ENCODE data around the gene TANGO6. TPM values are rescaled to one million over a fixed set of nuclear protein-coding genes. Genes with fewer than 3 reads are reported as not detected.
"Not testable (repeated sequence)": the region's sequence is repeated elsewhere in the genome, so short reads cannot be mapped to it uniquely, and the experiment has no call there.

TANGO6 gene
- total RNA-seq, 2 experiments from 2014 or later, result 25.2 to 30.5 TPM

DNA sequence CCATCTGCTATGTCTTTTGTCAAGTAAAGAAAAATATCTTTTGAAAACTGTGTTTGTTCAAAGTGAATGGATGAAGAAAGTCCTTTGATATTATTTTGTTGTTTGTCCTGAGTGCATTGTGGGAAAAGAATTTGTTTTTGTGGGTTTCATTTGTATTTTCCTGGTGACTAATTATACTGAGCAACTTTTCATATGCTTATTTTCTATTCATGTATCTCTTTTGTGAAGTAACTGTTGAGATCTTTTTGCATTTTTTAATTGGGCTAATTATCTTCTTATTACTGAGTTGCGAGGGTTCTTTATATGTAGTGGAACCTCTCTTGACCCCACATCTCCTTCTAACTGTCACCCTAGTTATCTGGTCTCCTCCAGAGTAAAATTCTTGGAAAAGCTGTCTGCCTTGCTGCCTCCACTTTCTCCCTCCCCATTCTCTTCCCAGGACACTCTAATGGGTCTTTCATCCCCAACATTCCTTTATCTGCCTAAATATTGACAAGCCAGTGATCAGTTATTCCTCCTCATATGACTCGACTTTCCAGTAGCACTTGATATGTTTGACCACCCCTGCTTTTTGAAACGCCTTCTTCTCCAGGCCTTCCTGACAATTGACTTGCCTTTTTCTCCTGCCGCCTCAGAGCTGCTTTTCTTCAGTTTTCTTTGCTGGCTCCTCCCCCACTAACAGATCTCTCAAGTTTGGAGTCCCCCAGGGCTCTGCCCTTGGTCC is 144.6 kb downstream of the TANGO6 start:
- H3K27ac Mint-ChIP-seq, result no peak overlapping the region
- no peak overlapping the region for H3K4me3 Mint-ChIP-seq
- H3K36me3 Mint-ChIP-seq, result peaks cover 8% of the 10 kb centered on the region
- H3K4me1 Mint-ChIP-seq, result no peaks in the 10 kb centered on the region
- H3K27me3 Mint-ChIP-seq, result no peaks in the 10 kb centered on the region
- DNase-seq, result no peak
- no peaks in the 10 kb centered on the region for H3K9me3 Mint-ChIP-seq

DNA sequence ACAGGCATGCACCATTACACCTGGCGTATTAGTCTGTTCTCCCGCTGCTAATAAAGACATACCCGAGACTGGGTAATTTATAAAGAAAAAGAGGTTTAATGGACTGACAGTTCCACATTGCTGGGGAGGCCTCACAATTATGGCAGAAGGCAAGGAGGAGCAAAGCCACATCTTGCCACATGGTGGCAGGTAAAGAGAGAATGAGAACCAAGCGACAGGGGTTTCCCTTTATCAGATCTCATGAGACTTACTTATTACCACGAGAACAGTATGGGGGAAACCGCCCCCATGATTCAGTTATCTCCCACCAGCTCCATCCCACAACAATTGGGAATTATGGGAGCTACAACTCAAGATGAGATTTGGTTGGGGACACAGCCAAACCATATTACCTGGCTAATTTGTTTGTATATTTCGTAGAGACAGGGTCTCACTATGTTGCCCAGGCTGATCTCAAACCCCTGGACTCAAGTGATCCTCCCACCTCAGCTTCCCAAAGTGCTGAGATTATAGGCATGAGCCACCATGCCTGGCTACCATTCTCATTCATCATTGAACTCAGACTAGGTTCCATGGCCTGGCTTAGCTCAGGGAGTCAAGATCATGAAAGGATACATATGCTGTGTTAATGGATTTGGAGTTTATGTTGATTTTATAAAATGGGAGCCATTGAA is 147.0 kb downstream of the TANGO6 start:
- H3K4me3 Mint-ChIP-seq, H3K27ac Mint-ChIP-seq: not testable (repeated sequence)

GRCh38 chr16:68991075-68991474 is 147.7 kb downstream of the TANGO6 start:
- peaks cover 2% of the 10 kb centered on the region for H3K36me3 Mint-ChIP-seq
- H3K4me3 Mint-ChIP-seq, result no peak overlapping the region
- no peak overlapping the region for H3K27ac Mint-ChIP-seq
- H3K4me1 Mint-ChIP-seq, result no peaks in the 10 kb centered on the region
- no peaks in the 10 kb centered on the region for H3K27me3 Mint-ChIP-seq
- DNase-seq, result no peak
- no peaks in the 10 kb centered on the region for H3K9me3 Mint-ChIP-seq

More for the DNA sequence above, 147.0 kb downstream of the TANGO6 start:
- H3K36me3 Mint-ChIP-seq, H3K27me3 Mint-ChIP-seq, DNase-seq, H3K9me3 Mint-ChIP-seq, H3K4me1 Mint-ChIP-seq: not testable (repeated sequence)

DNA sequence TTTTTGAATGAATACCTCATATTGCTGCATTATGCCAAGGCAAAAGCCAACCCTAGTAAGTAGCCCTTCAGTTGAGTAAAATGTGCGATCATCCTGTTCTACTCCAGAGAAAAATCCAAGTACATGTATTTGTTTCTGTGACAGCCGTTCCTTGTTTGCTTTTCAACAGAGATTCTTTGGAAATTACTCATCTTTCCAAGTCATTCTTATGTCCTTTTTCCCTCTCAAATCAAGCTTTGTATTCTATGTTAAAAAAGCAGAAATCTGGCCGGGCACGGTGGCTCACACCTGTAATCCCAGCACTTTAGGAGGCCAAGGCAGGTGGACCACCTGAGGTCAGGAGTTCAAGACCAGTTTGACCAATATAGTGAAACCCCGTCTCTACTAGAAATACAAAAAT is 149.2 kb downstream of the TANGO6 start:
- H3K4me1 Mint-ChIP-seq, result no peaks in the 10 kb centered on the region

DNA sequence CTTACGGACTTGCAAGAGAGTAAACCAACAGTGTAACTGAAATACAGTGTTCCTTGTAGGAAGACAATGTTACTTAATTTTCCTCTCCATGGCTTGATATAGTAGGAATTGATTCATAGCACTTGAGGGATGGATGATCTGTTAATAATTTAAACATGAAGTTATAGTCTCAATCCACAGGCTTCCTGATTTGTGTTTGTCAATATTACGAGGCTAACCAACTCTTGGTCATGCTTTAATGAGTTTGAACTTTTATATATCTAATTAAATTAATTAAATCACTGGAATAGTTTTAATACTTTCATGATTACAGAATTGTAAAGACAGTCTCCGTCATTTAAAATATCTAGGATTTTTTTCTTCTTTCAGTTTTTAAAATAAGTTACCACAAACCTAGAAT is 150.1 kb downstream of the TANGO6 start:
- Mint-ChIP-seq H3K4me1 (no peaks in the 10 kb centered on the region), H3K9me3 (no peaks in the 10 kb centered on the region), H3K27me3 (no peaks in the 10 kb centered on the region), H3K4me3 (no peak overlapping the region), H3K27ac (no peak overlapping the region), H3K36me3 (peaks cover 11% of the 10 kb centered on the region)
- no peak for DNase-seq

More for the DNA sequence above, 149.2 kb downstream of the TANGO6 start:
- no peak for DNase-seq
- H3K27ac Mint-ChIP-seq, result no peak overlapping the region
- H3K4me3 Mint-ChIP-seq, result no peak overlapping the region
- no peaks in the 10 kb centered on the region for H3K9me3 Mint-ChIP-seq
- H3K36me3 Mint-ChIP-seq, result peaks cover 10% of the 10 kb centered on the region
- no peaks in the 10 kb centered on the region for H3K27me3 Mint-ChIP-seq

DNA sequence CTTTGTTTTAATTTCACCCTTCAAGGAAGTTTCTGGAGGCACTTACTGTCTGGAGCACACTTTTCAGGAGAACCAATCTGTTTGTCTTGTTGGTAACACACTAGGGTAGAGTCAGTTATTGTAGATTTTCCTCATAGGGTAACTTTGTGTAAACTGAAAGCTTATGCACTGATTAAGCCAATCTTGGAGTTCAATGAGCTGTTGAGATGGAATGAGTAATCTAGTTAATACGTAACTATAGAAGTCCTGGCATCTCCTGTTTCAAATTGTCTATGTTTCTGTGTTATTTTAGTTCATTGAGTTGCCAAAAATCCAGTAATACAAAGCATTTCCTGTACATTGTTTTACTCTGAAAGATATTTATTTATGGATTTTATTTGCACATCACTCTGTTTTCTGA is 150.6 kb downstream of the TANGO6 start:
- no peaks in the 10 kb centered on the region for H3K9me3 Mint-ChIP-seq
- no peak overlapping the region for H3K27ac Mint-ChIP-seq
- DNase-seq, result no peak
- H3K36me3 Mint-ChIP-seq, result peaks cover 10% of the 10 kb centered on the region
- no peak overlapping the region for H3K4me3 Mint-ChIP-seq
- H3K4me1 Mint-ChIP-seq, result no peaks in the 10 kb centered on the region
- no peaks in the 10 kb centered on the region for H3K27me3 Mint-ChIP-seq

DNA sequence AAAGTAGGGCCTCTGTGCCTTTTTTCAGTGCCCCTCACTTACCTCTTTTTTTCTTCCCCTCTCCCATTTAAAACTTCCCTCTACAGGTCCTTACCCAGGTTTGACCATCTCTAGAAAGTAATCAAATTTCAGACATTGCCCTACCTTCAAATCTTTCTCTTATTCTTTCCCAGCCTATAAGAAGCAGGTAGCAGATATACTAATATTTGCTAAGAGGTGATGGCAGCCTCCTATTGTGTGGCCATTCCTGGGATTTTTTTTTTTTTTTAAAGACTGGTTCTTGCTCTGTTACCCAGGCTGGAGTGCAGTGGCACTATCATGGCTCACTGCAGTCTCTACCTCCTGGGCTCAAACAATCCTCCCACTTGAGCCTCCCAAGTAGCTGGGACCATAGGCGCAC is 151.0 kb downstream of the TANGO6 start:
- Mint-ChIP-seq H3K27me3 (no peaks in the 10 kb centered on the region), H3K4me1 (no peaks in the 10 kb centered on the region), H3K27ac (no peak overlapping the region), H3K9me3 (no peaks in the 10 kb centered on the region), H3K4me3 (no peak overlapping the region), H3K36me3 (peaks cover 13% of the 10 kb centered on the region)
- DNase-seq, result no peak

DNA sequence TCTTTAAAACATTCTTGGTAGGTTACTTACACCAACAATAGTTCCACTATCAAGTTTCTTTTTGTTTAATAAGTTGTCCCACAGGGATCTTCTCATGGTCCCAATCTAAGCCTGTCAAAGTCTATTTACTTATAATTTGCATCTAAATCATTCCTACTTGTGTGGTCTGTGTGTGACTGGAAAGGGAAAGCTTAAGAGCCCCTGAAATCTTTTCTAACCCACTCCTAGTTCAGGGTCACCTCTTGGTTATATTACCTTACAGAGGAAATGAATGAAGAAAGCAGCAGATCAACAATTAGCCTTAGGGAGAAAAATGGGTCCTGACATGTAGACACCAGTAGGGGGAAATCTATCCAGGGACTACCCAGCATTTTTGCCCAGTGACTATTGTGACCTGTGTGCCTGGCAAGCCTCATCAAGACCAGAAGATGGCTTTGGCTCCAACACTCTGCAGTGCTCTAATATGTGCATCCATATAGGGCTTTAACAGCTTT is 151.7 kb downstream of the TANGO6 start:
- Mint-ChIP-seq H3K4me3 (no peak overlapping the region), H3K4me1 (no peaks in the 10 kb centered on the region), H3K9me3 (no peaks in the 10 kb centered on the region), H3K27ac (no peak overlapping the region), H3K36me3 (peaks cover 13% of the 10 kb centered on the region), H3K27me3 (no peaks in the 10 kb centered on the region)
- DNase-seq, result no peak

DNA sequence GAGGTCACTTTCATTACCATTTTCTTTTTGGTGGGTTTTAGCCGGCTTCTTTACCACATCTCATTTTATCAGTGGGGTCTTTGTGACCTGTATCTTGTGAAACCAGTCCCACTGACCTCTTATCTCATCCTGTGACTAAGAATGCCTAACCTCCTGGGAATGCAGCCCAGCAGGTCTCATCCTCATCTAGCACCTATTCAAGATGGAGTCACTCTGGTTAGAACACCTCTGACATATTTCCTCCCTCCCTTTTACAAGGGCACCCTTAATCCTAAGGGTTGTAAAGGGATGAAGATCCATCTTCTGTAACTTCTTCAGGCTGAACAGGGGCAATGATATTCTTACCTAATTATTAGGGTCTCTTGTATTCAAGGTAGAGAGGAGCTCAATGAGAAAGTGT is 154.2 kb downstream of the TANGO6 start:
- H3K4me1 Mint-ChIP-seq, result no peaks in the 10 kb centered on the region
- H3K4me3 Mint-ChIP-seq, result no peak overlapping the region
- DNase-seq, result no peak
- H3K9me3 Mint-ChIP-seq, result peaks cover 6% of the 10 kb centered on the region
- no peaks in the 10 kb centered on the region for H3K27me3 Mint-ChIP-seq
- peaks cover 24% of the 10 kb centered on the region for H3K36me3 Mint-ChIP-seq
- no peak overlapping the region for H3K27ac Mint-ChIP-seq

GRCh38 chr16:68999114-68999513 is 155.8 kb downstream of the TANGO6 start:
- DNase-seq, result no peak
- no peak overlapping the region for H3K27ac Mint-ChIP-seq
- peaks cover 13% of the 10 kb centered on the region for H3K9me3 Mint-ChIP-seq
- no peak overlapping the region for H3K4me3 Mint-ChIP-seq
- no peaks in the 10 kb centered on the region for H3K27me3 Mint-ChIP-seq
- H3K4me1 Mint-ChIP-seq, result no peaks in the 10 kb centered on the region
- peaks cover 35% of the 10 kb centered on the region for H3K36me3 Mint-ChIP-seq

DNA sequence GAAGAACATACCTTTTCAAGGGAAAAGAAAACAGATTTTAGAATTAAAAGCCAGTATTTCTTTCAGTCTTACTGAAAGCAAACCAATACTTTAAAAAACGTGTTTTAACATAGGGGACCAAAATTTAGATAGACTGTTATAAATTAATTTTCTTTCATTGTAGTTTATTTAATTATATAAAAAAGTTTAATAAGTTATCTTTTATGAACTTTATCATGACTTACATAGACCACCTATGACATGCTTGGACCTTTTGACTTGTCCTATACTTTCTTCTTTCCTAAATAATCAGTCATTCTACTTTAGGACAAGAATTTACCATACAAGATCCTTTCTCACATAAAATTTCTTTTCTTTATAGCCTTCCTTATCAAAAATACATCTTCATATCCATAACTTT is 160.2 kb downstream of the TANGO6 start:
- peaks cover 29% of the 10 kb centered on the region for H3K36me3 Mint-ChIP-seq
- no peaks in the 10 kb centered on the region for H3K4me1 Mint-ChIP-seq
- no peak for DNase-seq
- H3K4me3 Mint-ChIP-seq, result no peak overlapping the region
- no peak overlapping the region for H3K27ac Mint-ChIP-seq
- peaks cover 13% of the 10 kb centered on the region for H3K9me3 Mint-ChIP-seq
- no peaks in the 10 kb centered on the region for H3K27me3 Mint-ChIP-seq

DNA sequence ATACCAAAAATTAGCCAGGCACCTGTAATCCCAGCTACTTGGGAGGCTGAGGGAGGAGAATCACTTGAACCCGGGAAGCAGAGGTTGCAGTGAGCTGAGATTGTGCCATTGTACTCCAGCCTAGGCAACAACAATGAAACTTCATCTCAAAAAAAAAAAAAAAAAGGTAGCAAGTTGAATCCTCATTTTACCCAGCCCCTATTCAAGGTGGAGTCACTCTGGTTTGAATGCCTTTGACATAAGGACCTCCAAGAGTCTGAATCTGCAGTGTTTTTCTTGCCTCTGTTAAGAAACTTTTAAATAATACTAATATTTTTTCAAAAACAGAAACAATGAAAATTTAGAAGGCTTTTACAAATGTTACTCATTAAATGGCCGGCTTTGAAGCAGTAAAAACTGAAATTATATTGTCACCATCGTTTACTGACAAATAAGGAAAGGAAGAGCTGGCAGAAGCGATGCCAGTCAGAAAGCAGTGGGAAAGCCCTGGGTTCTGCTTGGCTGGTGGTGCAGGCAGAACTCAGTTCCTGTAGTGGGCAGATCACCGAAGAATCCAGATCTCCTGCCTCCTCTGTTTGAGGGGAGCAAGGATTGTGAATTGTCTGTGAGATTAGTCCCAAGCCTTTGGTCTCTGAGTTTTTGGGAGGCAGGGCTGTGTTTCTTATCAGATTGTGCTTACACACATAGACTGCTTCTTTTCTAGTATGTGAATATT is 162.5 kb downstream of the TANGO6 start:
- DNase-seq, result no peak
- H3K4me3 Mint-ChIP-seq, result no peak overlapping the region
- no peaks in the 10 kb centered on the region for H3K27me3 Mint-ChIP-seq
- no peaks in the 10 kb centered on the region for H3K4me1 Mint-ChIP-seq
- H3K27ac Mint-ChIP-seq, result no peak overlapping the region
- H3K9me3 Mint-ChIP-seq, result peaks cover 13% of the 10 kb centered on the region
- peaks cover 30% of the 10 kb centered on the region for H3K36me3 Mint-ChIP-seq

GRCh38 chr16:69012906-69013305 is 169.6 kb downstream of the TANGO6 start:
- Mint-ChIP-seq H3K4me3 (no peak overlapping the region), H3K27ac (no peak overlapping the region), H3K27me3 (no peaks in the 10 kb centered on the region), H3K36me3 (peaks cover 5% of the 10 kb centered on the region), H3K9me3 (no peaks in the 10 kb centered on the region), H3K4me1 (peaks cover 9% of the 10 kb centered on the region)
- DNase-seq, result no peak

DNA sequence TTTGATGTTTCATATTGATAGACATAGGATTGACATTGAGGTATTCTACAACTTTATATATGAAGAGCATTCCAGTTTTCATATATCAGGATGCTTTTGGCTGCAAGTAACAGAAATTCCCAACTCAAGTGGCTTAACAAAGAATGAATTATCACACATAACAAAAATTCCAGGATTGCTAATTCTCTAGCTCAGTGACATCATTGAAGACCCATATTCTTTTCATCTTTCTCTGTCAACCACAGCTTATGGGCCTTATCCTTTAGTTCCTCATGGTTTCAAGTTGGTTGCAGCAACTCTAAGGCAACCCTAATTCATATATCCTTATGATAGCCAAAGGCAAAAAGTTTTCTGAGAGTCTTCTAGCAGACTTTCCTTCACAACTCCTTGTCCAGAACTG is 170.7 kb downstream of the TANGO6 start:
- peaks cover 5% of the 10 kb centered on the region for H3K36me3 Mint-ChIP-seq

GRCh38 chr16:69014811-69015210 is 171.5 kb downstream of the TANGO6 start:
- Mint-ChIP-seq H3K9me3 (no peaks in the 10 kb centered on the region), H3K27ac (no peak overlapping the region), H3K36me3 (peaks cover 2% of the 10 kb centered on the region), H3K27me3 (no peaks in the 10 kb centered on the region), H3K4me1 (peaks cover 9% of the 10 kb centered on the region), H3K4me3 (no peak overlapping the region)
- no peak for DNase-seq

More for the DNA sequence above, 170.7 kb downstream of the TANGO6 start:
- Mint-ChIP-seq H3K27me3 (no peaks in the 10 kb centered on the region), H3K27ac (no peak overlapping the region), H3K4me3 (no peak overlapping the region), H3K9me3 (no peaks in the 10 kb centered on the region), H3K4me1 (peaks cover 9% of the 10 kb centered on the region)
- DNase-seq, result no peak

All from activated naive CD8-positive, alpha-beta T cell treated with anti-CD3 and anti-CD28 coated beads for 36 hours (primary cell).